AG08396 (cell line): ENCODE results near the gene CD36.

Experiments
- DNase-seq: peaks from one replicate; pipeline ENCODE4 v3.0.0; 2012; ENCODE audit warnings: low spot score, mixed read lengths

Gene CD36

DNA sequence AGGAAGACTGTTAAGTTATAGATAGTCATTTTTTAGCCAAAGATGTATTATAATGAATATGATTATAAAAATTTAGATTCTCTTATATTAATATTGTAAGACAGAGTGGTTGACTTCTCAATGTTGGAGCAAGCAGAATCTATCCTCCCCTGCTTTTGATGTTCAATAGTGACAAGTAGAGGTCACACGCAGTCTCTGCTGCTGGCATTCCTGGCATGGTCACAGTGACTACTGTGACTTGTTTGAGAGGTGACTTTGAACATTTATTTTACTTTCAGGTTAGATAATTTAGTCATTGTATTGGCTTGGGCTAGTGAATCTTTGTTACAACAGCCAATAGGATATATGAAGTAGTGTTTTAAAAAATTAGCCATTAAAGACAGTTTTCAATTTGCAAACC is 13.7 kb upstream of the CD36 start:
- no peak for DNase-seq

DNA sequence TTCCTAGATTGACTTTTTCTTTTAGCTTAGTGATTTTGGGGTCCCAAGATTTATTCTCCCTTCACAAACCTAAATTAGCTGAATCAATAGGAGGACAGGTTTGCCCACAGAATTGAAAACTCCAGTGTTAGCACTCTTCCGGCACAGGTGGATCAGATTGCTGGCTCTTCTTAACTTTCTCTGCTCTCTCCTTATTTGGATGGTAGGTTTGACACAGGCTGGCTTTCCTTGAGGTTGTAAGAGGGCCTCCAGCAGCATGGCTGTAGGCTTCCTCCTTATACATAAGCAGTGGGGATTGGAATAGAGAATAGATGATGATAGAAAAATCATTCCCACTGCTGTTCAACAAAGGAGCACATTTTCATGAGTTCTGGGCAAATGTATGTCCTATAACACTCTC is 9.4 kb upstream of the CD36 start:
- no peak for DNase-seq

DNA sequence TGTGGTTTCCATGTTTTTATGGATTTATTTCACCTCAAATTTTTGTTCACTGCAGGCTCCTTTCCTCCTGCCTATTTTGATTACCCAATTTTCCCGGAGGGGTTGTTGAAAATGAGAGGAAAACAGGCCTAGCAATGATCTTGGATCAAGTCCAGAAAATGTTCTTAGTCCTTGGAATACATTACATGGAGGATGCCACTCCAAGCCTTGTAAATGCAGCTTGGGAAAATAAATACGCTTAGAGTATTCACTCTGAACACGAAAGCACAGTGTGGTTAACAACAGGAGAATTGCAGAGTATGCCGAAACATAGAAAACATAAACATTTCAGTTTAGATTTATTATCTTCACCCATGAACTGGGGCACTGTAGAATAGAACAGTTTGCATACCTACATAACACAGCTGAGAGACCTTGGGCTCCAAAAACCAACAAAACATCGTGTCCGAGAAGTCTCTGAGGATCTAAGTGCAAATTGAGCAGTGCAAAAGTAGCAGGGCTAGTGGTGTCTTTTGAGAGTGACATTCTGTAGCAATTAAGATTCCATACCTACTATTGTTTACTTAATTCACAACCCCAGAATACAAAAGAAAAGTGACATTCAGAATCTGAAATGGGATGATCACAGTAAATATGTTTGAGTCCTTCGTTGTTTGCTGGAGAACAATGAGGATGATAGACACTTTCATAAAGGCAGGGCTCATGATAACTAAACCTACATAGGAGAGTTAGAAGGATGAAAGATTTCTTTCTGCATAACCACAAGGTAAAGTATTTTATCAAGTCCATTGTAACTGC is 7.6 kb upstream of the CD36 start:
- no peak for DNase-seq

DNA sequence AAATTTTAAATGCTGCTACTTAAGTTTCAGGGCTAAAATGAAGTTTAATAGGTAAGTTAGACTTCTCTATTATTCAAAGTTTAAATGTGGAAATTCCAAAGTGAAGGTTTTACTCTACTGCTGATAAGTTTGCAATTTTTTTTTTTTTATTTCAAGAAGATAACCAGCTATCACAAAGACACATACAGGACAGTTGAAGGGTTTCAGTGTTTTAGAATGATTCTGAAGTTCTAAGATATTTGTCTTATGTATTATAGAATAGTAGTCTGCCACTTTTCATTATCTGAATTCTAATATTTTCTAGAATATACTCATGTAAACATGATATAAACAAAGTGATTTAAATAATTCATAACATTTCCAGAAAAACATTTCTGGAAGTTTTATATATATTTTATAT is 7.0 kb upstream of the CD36 start:
- DNase-seq: no peak

DNA sequence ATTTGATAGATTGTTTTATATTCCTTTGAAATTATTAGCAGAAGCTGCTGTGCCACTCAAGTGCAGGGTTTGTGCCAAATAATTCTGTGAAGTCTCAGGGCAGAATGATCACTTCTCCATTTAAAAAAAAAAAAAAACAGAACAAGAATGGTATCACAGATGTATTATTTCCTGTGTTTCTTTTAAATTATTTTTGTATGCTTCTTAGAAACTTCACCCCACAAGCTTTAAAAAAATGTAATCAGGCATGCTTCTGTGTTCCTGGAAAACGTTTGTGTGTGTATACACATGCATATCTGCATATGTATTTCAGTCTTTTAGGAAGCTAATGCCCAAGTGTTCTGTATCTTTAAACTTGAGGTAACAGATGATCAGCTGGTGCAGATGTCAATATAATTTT is 6.3 kb upstream of the CD36 start:
- no peak for DNase-seq

DNA sequence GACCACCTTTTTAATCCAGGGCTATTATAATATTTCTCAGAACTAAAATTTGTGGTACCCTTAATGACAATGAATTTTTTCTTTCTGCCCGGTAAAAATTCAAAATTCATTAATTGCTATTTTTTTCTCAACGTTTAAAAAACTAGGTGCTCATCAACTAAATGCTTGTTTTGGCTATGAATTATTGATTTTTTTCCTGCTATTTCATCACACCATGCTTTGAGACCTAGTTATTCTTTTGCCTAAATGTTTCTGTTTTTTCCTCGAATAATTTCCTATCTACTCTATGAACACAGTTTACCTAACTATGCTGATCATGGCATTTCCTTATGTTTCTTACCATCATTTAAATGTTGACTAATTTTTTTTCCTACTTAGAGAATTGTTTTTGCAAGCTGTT is 5.6 kb upstream of the CD36 start:
- no peak for DNase-seq

DNA sequence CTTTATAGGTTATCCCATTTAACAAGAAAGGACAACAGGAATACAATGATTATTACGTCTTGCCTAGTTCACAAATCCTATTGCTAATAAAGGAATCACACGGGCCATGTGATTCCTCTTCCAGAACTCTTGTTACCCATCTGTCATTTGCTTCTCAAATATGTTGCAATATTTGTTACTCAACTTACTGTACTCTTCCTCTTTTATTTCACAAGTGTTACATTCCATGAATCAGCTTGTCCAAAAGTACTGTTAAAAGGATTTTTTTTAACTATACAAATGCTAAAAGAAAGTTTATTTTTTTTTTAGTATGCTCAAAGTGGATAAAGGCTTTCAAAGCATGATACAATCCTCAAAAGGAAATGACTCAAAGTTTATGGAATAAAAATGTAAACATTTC is 3.9 kb upstream of the CD36 start:
- DNase-seq: peak; percentile 7

DNA sequence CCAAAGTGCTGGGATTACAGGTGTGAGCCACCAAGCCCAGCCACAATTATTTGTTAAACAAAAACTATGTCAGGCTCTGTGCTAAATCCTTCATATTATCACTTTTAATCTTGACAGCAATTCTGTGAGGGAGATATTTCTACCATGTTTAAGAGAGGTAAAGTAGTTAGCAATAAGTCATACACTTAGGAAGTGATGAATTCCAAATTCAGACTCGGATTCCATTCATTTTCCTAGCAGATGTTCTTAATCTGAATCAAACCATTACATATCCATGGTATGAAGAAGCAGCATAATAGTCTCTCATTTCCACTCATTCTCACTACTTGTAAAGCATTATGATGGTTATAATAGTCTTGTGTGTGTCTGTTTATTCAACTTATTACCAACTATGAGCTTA is 2.9 kb upstream of the CD36 start:
- DNase-seq: no peak

DNA sequence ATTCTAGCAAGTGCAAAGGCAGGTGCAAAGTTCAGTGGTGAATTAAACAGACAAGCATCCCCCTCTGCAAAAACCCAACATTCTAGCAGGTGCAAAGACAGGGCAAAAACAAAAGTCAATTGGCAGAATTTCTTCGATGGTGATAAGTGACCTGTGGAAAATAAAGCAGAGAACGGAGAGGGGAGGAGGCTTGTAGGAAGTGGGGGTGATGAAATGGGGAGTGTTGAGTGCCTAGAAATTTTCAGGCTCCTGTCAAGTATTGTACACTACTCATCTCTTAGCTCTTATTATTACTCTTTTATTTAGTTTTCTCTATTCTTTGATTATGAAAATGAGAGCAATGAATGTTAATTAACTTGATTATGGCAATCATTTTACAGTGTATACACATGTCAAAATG is 2.4 kb upstream of the CD36 start:
- no peak for DNase-seq

DNA sequence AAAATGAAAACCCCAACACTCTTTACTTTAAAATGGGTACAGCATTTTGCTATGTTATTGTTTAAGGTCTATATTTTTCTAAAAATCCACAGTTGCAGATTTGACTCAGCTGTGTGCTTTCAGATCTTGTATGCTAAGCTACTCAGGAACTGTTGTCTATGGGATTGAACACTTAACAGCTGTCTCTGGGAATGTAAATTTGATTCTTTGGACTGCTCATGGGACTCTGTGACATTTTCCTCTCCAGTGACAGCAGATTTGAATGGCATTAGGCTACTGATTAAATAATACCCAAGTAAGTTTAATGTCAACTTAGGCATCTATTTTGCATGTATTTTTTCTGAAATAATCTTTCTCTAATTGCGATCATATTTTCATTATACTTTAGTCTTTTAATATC is 1.7 kb upstream of the CD36 start:
- DNase-seq: no peak

DNA sequence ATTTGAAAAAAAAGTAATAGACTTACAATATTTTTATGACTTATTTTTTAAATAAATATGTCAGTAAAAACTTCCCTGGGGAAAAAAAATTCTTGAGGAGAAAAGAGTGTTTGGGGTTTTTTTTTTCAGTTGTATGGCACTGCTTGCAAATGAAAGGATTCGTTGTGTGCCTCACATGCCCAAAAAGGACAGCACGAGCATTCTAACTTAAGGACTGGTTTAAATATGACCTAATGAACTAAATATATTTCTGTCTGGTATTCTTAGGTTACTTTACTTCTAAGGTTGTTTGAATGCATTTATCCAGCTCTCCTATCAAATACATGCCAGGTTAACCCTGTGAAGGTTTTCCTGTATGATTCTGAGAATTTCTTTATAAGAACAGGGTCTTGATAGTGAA is 988 bp upstream of the CD36 start:
- DNase-seq: no peak

DNA sequence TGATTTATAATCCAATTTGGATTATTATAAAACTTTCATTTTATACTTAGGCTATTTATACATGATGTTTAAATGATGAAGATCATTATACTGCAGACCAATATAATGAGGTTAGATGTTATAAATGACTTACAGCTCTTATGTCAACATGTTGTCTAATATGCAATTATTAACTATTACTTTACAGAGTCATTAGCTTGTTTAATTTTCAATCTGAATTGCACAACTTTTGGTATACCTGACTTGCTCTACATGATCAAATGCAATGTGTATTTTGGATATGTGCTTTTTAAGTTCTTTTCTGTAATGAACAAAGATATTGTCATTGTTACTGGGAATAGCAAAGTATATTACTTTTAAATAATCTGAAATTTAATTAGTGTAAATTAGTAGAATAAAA is 569 bp downstream of the CD36 start:
- no peak for DNase-seq

DNA sequence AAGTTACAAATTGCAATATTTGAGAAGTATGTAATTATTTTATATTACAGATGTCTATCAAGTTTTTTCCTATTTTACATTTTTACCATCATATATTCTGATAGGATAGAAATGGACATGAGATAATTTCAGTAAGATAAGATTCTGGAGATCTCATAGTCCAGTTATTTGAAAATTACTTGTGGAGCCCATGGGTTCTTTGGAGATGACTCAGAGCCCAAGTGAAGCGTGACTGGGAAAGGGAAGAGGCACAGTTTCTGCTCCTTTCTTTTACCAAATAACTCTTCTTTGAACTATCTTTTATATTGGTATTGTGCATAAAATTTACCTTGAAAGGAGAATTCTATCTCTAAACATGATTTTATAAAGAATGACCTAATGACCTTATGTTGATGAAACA is 2.4 kb downstream of the CD36 start:
- peak; percentile 28 for DNase-seq

DNA sequence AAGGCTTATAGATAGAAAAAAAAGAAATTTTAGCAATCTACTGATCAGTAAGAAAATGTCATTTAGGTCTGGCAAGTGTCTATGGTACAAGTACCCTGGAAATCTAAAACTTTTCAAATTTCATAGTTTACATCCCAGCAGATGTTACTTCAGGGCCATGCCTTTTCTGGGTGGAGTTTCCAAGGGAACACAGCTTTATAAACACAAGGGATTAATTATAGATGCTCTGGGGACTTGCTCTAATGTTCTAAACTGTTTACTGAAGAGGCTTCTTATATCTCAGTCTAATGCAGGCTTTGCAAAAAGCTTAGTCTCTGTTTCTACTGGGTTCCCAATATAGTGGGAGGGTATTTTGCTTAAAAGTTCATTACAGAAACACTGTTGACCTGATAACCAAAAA is 3.1 kb downstream of the CD36 start:
- no peak for DNase-seq

DNA sequence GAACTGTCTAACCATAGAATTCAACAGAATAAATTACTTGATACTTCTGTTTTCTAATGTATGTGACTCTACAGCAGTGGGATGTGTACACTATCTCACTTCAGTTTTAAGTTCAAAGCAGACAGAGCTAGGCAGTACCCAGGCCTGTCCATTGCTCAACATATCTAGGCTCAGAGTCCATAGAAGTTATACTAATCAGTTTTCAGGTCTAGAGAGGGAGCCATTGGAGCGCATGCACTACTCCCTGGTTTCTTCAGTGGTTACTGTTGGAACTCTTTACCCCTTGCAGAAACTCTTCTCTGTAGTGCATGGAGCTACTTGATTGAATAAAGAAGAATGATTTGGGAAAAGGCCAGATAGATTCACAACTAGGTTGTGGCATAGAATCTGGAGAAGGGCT is 4.4 kb downstream of the CD36 start:
- DNase-seq: no peak

DNA sequence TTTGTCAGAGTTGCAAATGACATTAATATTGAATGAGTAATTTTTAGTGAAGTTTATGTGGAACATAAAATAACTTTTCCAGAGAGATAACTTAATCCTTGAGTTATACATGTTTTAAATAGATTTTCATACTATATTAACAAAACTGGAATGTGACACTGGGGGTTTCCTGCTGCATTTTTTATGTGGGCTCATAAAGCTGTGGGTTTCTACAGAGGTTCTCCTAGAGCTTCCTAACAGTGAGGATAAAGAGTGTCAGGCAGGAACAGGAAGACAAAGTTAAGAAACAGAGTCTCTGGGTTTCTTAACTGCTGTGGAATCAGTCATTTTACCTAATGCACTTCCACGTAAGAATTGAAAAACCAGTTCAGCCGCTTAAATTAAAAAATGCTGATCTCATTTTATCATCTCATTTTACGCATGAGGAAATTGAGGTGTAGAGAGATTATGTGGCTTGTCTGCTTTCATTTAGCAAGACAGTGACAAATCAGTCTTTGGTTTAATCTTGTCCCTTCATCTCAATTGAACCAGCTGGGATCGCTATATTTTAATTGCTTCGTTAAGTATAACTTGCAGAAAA is 5.0 kb downstream of the CD36 start:
- no peak for DNase-seq

DNA sequence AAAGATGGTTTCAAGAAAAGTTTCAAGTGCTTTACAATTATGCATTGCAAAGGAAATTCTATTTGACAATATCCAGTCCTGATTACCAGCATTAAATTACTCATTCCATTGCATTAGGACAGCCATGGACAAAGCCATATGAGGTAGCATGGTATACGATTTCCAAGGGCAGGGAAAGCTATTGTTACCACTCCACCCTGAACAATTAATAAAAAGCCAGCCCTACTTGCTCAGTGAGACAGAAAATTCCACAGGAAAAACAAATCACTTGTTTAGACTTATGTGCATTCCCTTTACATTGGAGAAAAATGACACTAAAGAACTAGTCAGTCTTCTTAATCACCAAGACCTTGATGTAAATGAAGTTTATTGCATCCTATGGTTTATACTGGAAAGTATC is 5.6 kb downstream of the CD36 start:
- no peak for DNase-seq

DNA sequence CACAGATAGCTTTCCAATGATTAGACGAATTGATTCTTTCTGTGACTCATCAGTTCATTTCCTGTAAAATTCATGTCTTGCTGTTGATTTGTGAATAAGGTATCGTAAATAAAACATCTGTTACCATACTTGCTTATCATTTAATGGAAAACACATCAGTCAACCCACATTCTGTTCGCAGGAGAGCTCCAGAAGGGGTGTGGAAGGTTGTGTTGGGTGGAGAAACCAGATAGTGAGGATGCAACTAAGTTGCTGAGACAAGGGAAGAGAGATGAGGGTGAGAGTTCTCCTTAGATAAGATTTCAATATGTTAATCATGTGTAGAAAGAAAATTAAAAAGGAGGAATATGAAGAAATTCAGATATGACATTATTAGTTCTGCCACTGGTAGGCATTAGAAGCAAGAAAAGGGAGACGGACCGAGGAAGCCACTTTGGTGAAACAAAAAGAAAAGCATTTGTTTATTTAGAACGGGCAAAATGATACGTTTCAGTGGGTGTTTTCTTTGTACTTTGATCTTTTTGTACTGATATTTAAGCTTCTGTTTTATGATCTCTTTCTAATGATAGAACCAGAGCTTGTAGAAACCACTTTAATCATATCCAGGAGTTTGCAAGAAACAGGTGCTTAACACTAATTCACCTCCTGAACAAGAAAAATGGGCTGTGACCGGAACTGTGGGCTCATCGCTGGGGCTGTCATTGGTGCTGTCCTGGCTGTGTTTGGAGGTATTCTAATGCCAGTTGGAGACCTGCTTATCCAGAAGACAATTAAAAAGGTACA is 7.8 kb downstream of the CD36 start:
- DNase-seq: no peak

DNA sequence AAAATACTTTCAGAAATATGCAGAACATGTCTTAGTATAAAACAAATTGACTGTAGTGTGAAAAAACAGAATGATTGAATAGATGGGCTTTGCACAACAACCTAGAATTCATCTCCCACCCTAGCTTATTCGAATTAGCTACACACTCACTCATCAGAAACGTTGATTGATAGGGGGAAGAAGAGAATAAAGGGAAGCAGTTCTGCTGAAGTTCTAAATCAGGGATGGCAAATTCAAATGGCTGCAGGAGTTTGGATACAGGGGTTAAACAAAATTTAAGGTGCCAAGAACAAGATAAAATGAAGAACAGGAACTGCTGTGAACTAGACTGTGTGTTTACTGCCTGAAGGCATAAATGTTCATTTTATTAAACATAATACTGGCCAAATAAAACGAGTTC is 9.0 kb downstream of the CD36 start:
- DNase-seq: no peak

DNA sequence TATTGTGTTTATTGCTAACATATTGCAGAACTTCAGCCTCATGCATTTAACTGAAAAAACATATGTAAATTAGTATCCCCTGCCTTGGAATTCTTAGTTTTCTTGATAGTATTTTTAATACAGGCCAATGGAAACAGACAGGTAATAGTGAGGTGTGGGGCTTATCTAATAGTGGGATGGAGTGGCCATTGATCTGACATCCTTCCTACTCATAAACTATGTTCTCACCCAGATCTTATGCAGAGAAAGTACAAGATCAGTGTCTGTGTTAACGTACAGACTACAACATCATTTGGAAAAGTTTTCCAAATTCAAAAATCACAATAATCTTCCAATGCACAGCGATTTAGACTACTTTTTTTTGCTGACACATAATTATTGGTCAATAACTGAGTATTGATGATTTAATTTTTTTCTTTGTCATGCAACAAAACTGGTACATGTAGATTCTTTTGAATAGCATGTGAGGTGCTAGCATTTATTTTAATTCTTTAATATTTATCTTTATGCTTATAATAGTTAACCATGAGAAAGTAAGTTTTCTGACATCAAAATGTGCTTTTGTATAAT is 9.7 kb downstream of the CD36 start:
- no peak for DNase-seq

DNA sequence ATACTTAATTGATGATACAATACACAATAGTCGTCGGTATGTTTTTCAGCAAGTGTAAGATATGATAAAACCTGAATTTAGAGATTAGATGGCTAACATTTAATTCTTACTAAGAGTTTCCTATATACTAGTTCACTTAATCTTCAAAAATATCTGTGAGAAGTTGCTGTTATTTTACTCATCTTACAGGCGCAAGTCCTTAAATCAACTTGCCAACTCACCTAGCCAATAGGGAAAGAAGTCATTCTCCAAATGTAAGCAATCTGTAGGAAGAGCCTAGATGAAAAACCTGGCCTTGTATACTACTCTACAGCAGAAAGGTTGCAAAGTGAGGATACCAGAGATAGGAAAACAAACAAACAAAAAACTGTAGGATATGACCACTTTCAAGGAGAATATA is 10.6 kb downstream of the CD36 start:
- DNase-seq: no peak

DNA sequence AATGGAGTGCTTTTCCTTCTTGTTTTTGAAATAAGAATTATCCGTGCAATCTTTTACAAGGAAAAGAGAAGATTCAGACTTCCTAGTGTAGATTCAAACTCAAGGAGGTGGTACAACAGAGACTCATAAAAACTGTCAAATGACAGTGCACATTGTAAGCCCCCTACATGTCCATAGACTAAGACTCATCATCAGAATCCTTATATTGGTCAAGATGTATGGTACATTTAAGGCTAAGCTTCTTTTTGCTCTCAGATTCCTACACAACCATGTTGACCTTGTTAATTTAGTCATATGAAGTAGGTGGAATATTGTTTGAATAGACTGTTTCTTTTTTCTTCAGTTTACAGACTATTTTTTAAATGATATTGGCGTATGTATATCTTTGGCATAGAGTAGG is 11.6 kb downstream of the CD36 start:
- DNase-seq: no peak

DNA sequence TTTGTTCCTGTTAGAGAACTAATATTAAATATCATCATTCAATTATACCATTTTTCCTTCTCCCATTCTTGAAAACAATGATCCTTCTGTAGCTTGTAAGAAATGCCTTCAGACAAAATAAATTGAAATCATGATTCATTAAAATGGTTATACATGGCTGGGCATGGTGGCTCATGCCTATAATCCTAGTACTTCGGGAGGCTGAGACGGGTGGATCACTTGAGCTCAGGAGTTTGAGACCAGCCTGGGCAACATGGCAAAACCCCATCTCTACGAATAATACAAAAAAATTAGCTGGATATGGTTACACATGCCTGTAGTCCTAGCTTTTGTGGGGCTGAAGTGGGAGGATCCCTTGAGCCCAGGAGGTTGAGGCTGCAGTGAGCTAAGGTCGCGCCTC is 13.0 kb downstream of the CD36 start:
- no peak for DNase-seq
